IPS-NIHi7 (cell line): ENCODE results near the gene APC2.
A peak's percentile ranks its signal among the peaks of the same experiment; 100 is the strongest.

Experiments
- DNase-seq: peaks from one replicate; pipeline ENCODE4 v3.0.0; 2012; ENCODE audit warnings: mixed read lengths; ENCODE audit errors: extremely low spot score

APC2 gene

GRCh38 chr19:1447504-1447903 lies 2.4 kb upstream of the APC2 start:
- DNase-seq: no peak

GRCh38 chr19:1447944-1448343 lies 2.0 kb upstream of the APC2 start:
- no peak for DNase-seq

- DNase-seq: no peak
Measured at GRCh38 chr19:1450735-1451731, 1.1 kb downstream of the APC2 start.

- no peak for DNase-seq
Measured at GRCh38 chr19:1451916-1452801, 2.2 kb downstream of the APC2 start.

- no peak for DNase-seq
Measured at GRCh38 chr19:1452802-1453524, 3.0 kb downstream of the APC2 start.

- no peak for DNase-seq
Measured at GRCh38 chr19:1453525-1454364, 3.8 kb downstream of the APC2 start.

- no peak for DNase-seq
Measured at GRCh38 chr19:1455002-1455335, 5.0 kb downstream of the APC2 start.

GRCh38 chr19:1455336-1456120 lies 5.6 kb downstream of the APC2 start:
- DNase-seq: peak; percentile 94

GRCh38 chr19:1456121-1456900 lies 6.4 kb downstream of the APC2 start:
- no peak for DNase-seq

- no peak for DNase-seq
Measured at GRCh38 chr19:1457031-1457739, 7.3 kb downstream of the APC2 start.

- no peak for DNase-seq
Measured at GRCh38 chr19:1457892-1458291, 8.0 kb downstream of the APC2 start.

- DNase-seq: no peak
Measured at GRCh38 chr19:1459479-1459878, 9.6 kb downstream of the APC2 start.

- DNase-seq: no peak
Measured at GRCh38 chr19:1460033-1460995, 10.4 kb downstream of the APC2 start.

- no peak for DNase-seq
Measured at GRCh38 chr19:1461862-1462261, 11.9 kb downstream of the APC2 start.

- peak; percentile 66 for DNase-seq
Measured at GRCh38 chr19:1465191-1466016, 15.5 kb downstream of the APC2 start.

- DNase-seq: no peak
Measured at GRCh38 chr19:1466018-1466460, 16.1 kb downstream of the APC2 start.
